Adrenal gland (tissue), 12 donors: ENCODE results near the gene ZSCAN16. TPM values are rescaled to one million over a fixed set of nuclear protein-coding genes. Genes with fewer than 3 reads are reported as not detected.

Experiments used
- DNase-seq, 7 donors: peaks; one replicate each; pipeline ENCODE4 v3.0.0-alpha.2; 2019 to 2020
- H3K27ac ChIP-seq, 5 donors: fragments of 200-600 bp; sonication (generic) in 4 of 5; 1 replicate in 3 of 5; 2 replicates in 2 of 5; pipeline versions ENCODE4 v1.5.1 to v1.8.0; 2016 to 2020; ENCODE audit warnings: mild to moderate bottlenecking in 1 of 5
- H3K27me3 ChIP-seq: fragments of 200-600 bp; 2 replicates; pipeline ENCODE4 v1.8.0; 2021
- H3K36me3 ChIP-seq, 2 donors: fragments of 200-600 bp; replicated peaks in 1 of 2; 1 replicate in 1 of 2; 2 replicates in 1 of 2; pipeline versions ENCODE4 v1.5.1 to v1.8.0; 2018 to 2022
- H3K4me1 ChIP-seq, 2 donors: fragments of 200-600 bp; replicated peaks in 1 of 2; 1 replicate in 1 of 2; 2 replicates in 1 of 2; pipeline versions ENCODE4 v1.5.1 to v1.8.0; 2018 to 2021
- H3K4me3 ChIP-seq, 4 donors: fragments of 200-600 bp; sonication (generic) in 3 of 4; one replicate each; pipeline ENCODE4 v1.5.1; 2016 to 2018
- H3K9me3 ChIP-seq, 3 donors: fragments of 200-600 bp; sonication (generic) in 1 of 3; replicated peaks in 1 of 3; 1 replicate in 2 of 3; 2 replicates in 1 of 3; pipeline versions ENCODE4 v1.5.1 to v1.8.0; 2016 to 2021
- POLR2A ChIP-seq, 2 donors: fragments of 450-650 bp; IDR thresholded peaks; one replicate each; pipeline ENCODE4 v1.6.1; 2017; ENCODE audit warnings: antibody characterized with exemption in 2 of 2, mild to moderate bottlenecking in 2 of 2, moderate library complexity in 1 of 2
- WGBS, 4 donors: extraction: QIAGEN DNeasy Blood & Tissue Kit in 2 of 4; methylation state at CpG; one replicate each; pipeline versions ENCODE4 v1.1.5 to v1.1.7; 2013 to 2017; 5-methylcytosine and 5-hydroxymethylcytosine counted together
- intact Hi-C, 2 donors: fragments of 100-400 bp; cut with DNase I; formaldehyde crosslinking; loops; one replicate each; pipeline versions ENCODE4 v1.14.1 to v1.15.0; 2022 to 2023
- polyA plus RNA-seq, 3 donors: library from polyadenylated mRNA; stranded (reverse); fragments of 200-250 nt in 2 of 3; fragments of 350-450 nt in 1 of 3; fragmentation: Illumina TruSeq in 1 of 3; extraction: RNeasy Lipid Tissue Mini Kit (QIAGEN cat#74804) in 1 of 3; gene quantifications; one replicate each; pipeline ENCODE4 v1.2.3, GENCODE V29; 2013 to 2014
- total RNA-seq, 9 donors: library from RNA; depleted of rRNA in 4 of 9; stranded (reverse); fragments of >200 nt in 4 of 9; fragments of 120-200 nt in 1 of 9; fragmentation: NEBNext Ultra II Directional in 1 of 9; extraction: Animal tissue kit (Norgen Biotek cat#: 25700) in 1 of 9; gene quantifications; one replicate each; pipeline versions ENCODE4 v1.1.0 to v1.2.4, GENCODE V29; 2013 to 2023
- TF ChIP-seq, protein P1 (sequence below), 6 experiments: fragments of 450-650 bp in 4 of 6; fragments of 200-600 bp in 2 of 6; sonication (generic) in 1 of 6; IDR thresholded peaks; 1 replicate in 5 of 6; 2 replicates in 1 of 6; pipeline versions ENCODE4 v1.5.1 to v1.8.0; 2016 to 2021; ENCODE audit warnings: antibody characterized with exemption in 6 of 6, mild to moderate bottlenecking in 2 of 6, moderate library complexity in 1 of 6
- donor health status: healthy with polysubstance abuse.
- donor health status: Bipolar disorder and iron deficiency.
- donor health status: DM: yes; HTN: yes; CAD: no.
- donor health status: DM: no; HTN: no; CAD: no.
- donor health status: DM: no; HTN: no; CAD: no.
- donor health status: DM: yes; HTN: yes; CAD: no.

The ZSCAN16 gene
- total and polyA plus RNA-seq, 12 donors = 1.8 to 9.6 (median 4.5) TPM

DNA sequence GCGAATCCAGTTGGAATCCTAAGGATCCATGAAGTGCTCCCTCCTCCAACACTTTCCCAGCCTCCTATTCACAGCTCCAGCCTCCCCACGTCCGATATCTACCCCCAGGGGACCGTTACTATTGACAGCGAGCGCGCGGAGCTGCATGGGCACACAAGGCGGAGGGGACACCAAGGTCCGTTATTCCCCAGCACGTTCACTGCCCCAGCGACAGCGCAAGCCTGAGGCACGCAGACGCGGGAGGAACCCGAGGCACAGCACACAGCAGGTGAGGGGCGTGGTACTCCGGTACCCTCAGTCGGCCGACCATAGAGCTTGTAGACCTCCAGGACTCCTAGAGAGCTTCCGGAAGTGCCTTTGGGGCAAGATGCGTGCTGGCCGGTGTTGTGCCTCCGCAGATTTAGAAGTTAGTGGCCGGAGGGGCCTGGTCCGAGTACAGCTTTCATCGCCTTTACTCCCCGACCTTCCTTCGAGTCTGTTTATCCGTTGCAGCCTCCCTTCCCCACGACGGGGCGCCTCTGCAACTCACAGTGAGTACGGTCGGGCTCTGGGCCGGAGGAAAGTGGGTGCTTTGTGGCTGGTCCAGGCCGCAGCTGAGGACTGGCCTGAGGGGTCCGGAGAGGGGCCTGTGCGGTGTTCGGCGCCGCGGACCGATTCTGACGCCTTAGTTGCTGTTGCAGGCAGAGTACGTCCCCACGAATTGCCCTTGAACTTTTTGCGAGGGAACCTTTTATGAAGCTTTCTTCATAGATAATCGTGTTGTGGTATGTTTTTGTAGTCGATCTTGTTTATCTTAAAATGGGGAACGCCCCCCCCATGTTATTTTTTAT, 17.3 kb downstream of the ZSCAN16 start, which contains the start of gene ZKSCAN8:
TSS of gene ZKSCAN8 (plus strand) at position 384 of the 830 bp plus-strand sequence. CDS start 6,525 bp downstream, outside the sequence.
- Histone ChIP-seq H3K27me3 (no peaks in the 10 kb centered on the region), H3K4me1 (peaks cover 5 to 27% of the 10 kb centered on the region in 2 donors), H3K9me3 (no peaks in the 10 kb centered on the region), H3K4me3 (peak within 1 kb of the TSS; percentile 66 to 97 (median 84)), H3K36me3 (no peaks in the 10 kb centered on the region), H3K27ac (peak within 1 kb of the TSS in 4 of 5 donors; percentile 41 to 90 (median 78))
- intact Hi-C loops = loop anchor here in 1 of 2 donors (10.0 kb wide), 1 partner anchor 73 kb away; no protein-coding TSS in a partner anchor
- TF ChIP-seq, protein P1, sequence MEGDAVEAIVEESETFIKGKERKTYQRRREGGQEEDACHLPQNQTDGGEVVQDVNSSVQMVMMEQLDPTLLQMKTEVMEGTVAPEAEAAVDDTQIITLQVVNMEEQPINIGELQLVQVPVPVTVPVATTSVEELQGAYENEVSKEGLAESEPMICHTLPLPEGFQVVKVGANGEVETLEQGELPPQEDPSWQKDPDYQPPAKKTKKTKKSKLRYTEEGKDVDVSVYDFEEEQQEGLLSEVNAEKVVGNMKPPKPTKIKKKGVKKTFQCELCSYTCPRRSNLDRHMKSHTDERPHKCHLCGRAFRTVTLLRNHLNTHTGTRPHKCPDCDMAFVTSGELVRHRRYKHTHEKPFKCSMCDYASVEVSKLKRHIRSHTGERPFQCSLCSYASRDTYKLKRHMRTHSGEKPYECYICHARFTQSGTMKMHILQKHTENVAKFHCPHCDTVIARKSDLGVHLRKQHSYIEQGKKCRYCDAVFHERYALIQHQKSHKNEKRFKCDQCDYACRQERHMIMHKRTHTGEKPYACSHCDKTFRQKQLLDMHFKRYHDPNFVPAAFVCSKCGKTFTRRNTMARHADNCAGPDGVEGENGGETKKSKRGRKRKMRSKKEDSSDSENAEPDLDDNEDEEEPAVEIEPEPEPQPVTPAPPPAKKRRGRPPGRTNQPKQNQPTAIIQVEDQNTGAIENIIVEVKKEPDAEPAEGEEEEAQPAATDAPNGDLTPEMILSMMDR (IDR thresholded peaks at IDR 0.05) = peak in 1 of 6 experiments; percentile 11
- peak; percentile 43 to 74 for TF ChIP-seq POLR2A (IDR thresholded peaks at IDR 0.05)
- WGBS, 4 donors = 0 to 1% (median 0%) methylated on average over 34 to 52 of the region's 52 CpGs
- DNase-seq = peak; percentile 70 to 91 (median 84)

DNA sequence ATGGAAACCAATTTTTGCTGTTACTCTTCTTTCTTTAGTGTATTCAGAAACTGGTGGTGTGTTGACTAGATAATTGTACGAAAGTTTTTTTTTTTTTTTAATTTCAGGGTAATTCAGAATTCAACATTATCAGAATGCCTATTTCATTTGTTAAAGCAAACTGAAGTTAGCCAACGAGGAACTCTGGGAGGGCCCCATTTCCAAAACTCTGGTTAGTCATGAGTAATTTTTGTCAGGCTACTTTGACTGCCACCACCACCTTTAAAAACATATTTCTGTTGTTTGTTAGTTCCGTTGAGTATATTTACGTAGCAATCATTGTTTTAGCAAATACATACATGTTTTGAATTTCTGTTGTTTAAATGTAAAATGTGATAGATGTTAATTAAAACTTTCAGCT, 18.0 kb downstream of the ZSCAN16 start:
- H3K27me3 ChIP-seq = no peaks in the 10 kb centered on the region
- 7 to 16% (median 13%) methylated on average over 4 of the region's 4 CpGs for WGBS, 4 donors
- H3K9me3 ChIP-seq = no peaks in the 10 kb centered on the region
- peak overlapping the region in 3 of 4 donors; percentile 66 to 88 (median 79) for H3K4me3 ChIP-seq
- peaks cover 5 to 32% of the 10 kb centered on the region in 2 donors for H3K4me1 ChIP-seq
- intact Hi-C loops = loop anchor here in 1 of 2 donors (10.0 kb wide), 1 partner anchor 72 kb away; no protein-coding TSS in a partner anchor
- H3K36me3 ChIP-seq = no peaks in the 10 kb centered on the region
- no peak for TF ChIP-seq POLR2A (IDR thresholded peaks at IDR 0.05)
- TF ChIP-seq, protein P1 (IDR thresholded peaks at IDR 0.05) = no peak
- no peak for DNase-seq
- H3K27ac ChIP-seq = peak overlapping the region in 2 of 5 donors; percentile 77 to 78

DNA sequence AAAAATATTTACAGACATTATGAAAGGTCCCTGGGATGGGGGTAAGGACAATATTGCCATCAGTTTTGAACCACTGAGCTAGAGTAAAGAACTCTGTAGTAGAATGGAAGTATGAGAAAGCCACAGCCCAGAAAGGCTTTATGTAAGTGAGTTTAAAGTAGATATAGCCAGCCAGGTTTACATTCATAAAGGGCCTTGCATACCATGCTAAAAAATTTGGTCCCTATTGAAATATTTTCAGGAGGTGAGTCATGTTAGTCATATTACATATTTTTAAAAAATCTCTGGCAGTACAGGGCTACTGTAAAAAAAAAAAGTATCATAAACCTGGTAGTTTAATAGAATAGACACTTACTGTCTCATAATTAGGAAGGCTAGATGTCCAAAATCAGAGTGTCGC, 20.8 kb downstream of the ZSCAN16 start:
- H3K27ac ChIP-seq = no peak overlapping the region
- no peak for TF ChIP-seq POLR2A (IDR thresholded peaks at IDR 0.05)
- TF ChIP-seq, protein P1 (IDR thresholded peaks at IDR 0.05) = no peak
- H3K4me3 ChIP-seq = no peak overlapping the region
- peaks cover 0 to 27% of the 10 kb centered on the region in 2 donors for H3K4me1 ChIP-seq
- intact Hi-C loops = loop anchor here in 1 of 2 donors (10.0 kb wide), 1 partner anchor 70 kb away; no protein-coding TSS in a partner anchor
- no peaks in the 10 kb centered on the region for H3K27me3 ChIP-seq
- no peaks in the 10 kb centered on the region for H3K9me3 ChIP-seq
- WGBS, 4 donors = 93 to 100% (median 98%) methylated on average over 1 of the region's 1 CpG
- peaks cover 0 to 21% of the 10 kb centered on the region in 2 donors for H3K36me3 ChIP-seq
- no peak for DNase-seq

DNA sequence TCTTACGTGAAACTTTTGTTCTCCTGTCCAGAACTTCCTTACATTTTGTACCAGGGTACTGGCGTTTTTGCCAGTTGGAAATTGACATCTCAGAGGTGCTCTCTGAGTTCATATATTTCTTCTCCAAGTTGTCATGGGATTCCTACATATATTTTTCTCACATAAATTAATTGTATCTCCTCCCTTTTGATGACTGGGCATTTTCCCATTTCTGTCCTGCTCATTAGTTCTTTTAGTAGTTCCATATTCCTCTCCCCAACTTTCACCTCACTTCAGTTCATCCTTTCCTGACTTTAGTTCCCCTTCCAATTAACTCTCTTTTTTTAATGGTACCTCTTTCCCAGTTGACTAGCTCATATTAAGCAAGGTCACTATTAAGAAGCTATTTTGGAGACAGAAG, 28.1 kb downstream of the ZSCAN16 start:
- 93 to 96% (median 94%) methylated on average over 2 of the region's 2 CpGs for WGBS, 4 donors
- Histone ChIP-seq H3K27me3 (no peaks in the 10 kb centered on the region), H3K36me3 (peaks cover 0 to 85% of the 10 kb centered on the region in 2 donors), H3K4me1 (no peaks in the 10 kb centered on the region), H3K4me3 (no peak overlapping the region), H3K27ac (no peak overlapping the region), H3K9me3 (no peaks in the 10 kb centered on the region)
- intact Hi-C loops = no loop called here
- DNase-seq = no peak
- TF ChIP-seq, protein P1 (IDR thresholded peaks at IDR 0.05) = no peak
- no peak for TF ChIP-seq POLR2A (IDR thresholded peaks at IDR 0.05)
